K562 (cell line): ENCODE measurements around the gene CLIP2. TPM values are rescaled to one million over a fixed set of nuclear protein-coding genes. Genes with fewer than 3 reads are reported as not detected.
"Not testable (repeated sequence)": the region's sequence is repeated elsewhere in the genome, so short reads cannot be mapped to it uniquely, and the experiment has no call there.

Source experiments
- ATAC-seq: fragments of 200-7000 bp; cut with Tn5 transposase; 3 replicates; pipeline ENCODE4 v1.9.1; 2020; ENCODE audit warnings: moderate library complexity
- BruUV-seq: library from RNA; stranded (reverse); fragments of 400-500 nt; replicated peaks from 2 replicates; lab custom pipeline; 2021; lab: Mats Ljungman, UMichigan
- CTCF ChIA-PET: fragments of 300-600 bp; formaldehyde crosslinking; extraction: SDS; loops from one replicate; lab custom pipeline; 2021; ENCODE audit warnings: low intra/inter-chr PET ratio; lab: Yijun Ruan, JAX
- POLR2A ChIA-PET: fragments of 300-600, 350-650 bp; sonication (Branson Sonifier 250); formaldehyde crosslinking; extraction: SDS; loops from one replicate; lab custom pipeline; 2021; ENCODE audit warnings: antibody characterized with exemption, inconsistent platforms; lab: Yijun Ruan, JAX
- DNase-seq, 4 experiments: peaks; one replicate each; pipeline versions ENCODE4 v3.0.0 to v3.0.0-alpha.2; 2011 to 2018; ENCODE audit warnings: low spot score in 3 of 4, mixed read lengths in 3 of 4; ENCODE audit errors: extremely low read depth in 1 of 4
- FAIRE-seq: peaks from 2 replicates; lab custom pipeline; 2011; peaks lifted over from hg19 to GRCh38; lab: Jason Lieb, UNC
- H2AFZ ChIP-seq: 2 replicates; pipeline ENCODE4 v1.6.0; 2011; ENCODE audit warnings: low read depth, low read length, control low read depth, inconsistent platforms
- H3K27ac ChIP-seq: fragments of 200-600 bp; 3 replicates; pipeline ENCODE4 v1.8.0; 2011; ENCODE audit warnings: low read depth, mild to moderate bottlenecking, control low read depth, inconsistent platforms, low read length, moderate library complexity, mixed read lengths; ENCODE audit errors: extremely low read depth
- H3K27me3 ChIP-seq, 2 experiments: fragments of 300-600 bp in 1 of 2; 2 replicates in 1 of 2; 3 replicates in 1 of 2; pipeline versions ENCODE4 v1.6.0 to v1.8.0; 2011; ENCODE audit warnings: inconsistent platforms in 2 of 2, low read length in 2 of 2, mild to moderate bottlenecking in 1 of 2, mixed read lengths in 1 of 2, moderate library complexity in 1 of 2; ENCODE audit not compliant: control insufficient read depth in 2 of 2, insufficient read depth in 2 of 2
- H3K36me3 ChIP-seq: fragments of 300-600 bp; 3 replicates; pipeline ENCODE4 v1.8.0; 2011; ENCODE audit warnings: mild to moderate bottlenecking, low read length, inconsistent platforms; ENCODE audit not compliant: control insufficient read depth, insufficient read depth
- H3K4me1 ChIP-seq, 2 experiments: fragments of 200-600 bp in 1 of 2; replicated peaks in 1 of 2; 2 replicates in 1 of 2; 3 replicates in 1 of 2; pipeline versions ENCODE4 v1.5.1 to v1.8.0; 2011; ENCODE audit warnings: inconsistent platforms in 2 of 2, low read length in 2 of 2, mild to moderate bottlenecking in 1 of 2, mixed read lengths in 1 of 2, moderate library complexity in 1 of 2; ENCODE audit not compliant: control insufficient read depth in 2 of 2, insufficient read depth in 2 of 2
- H3K4me2 ChIP-seq: 2 replicates; pipeline ENCODE4 v1.6.1; 2011; ENCODE audit warnings: low read length, control low read depth, inconsistent platforms, mixed read lengths; ENCODE audit not compliant: insufficient read depth
- H3K4me3 ChIP-seq: fragments of 200-600 bp; sonication (generic), shearing (Covaris generic); 2 replicates; pipeline ENCODE4 v1.5.1; 2016; ENCODE audit warnings: control low read depth, inconsistent platforms
- H3K79me2 ChIP-seq: fragments of 200-600 bp; 3 replicates; pipeline ENCODE4 v1.8.0; 2011; ENCODE audit warnings: low read length, inconsistent platforms; ENCODE audit not compliant: control insufficient read depth, insufficient read depth
- H3K9ac ChIP-seq, 2 experiments: 2 replicates each; pipeline versions ENCODE4 v1.6.0 to v1.6.1; 2011; ENCODE audit warnings: low read depth in 2 of 2, low read length in 2 of 2, control low read depth in 1 of 2, inconsistent platforms in 1 of 2, mild to moderate bottlenecking in 1 of 2, mixed read lengths in 1 of 2; ENCODE audit not compliant: insufficient read depth in 1 of 2
- H3K9me1 ChIP-seq: one replicate; pipeline ENCODE4 v1.6.0; 2011; ENCODE audit warnings: inconsistent platforms, mild to moderate bottlenecking, low read length, moderate library complexity; ENCODE audit not compliant: control insufficient read depth, insufficient read depth
- H3K9me3 ChIP-seq: replicated peaks from 2 replicates; pipeline ENCODE4 v1.5.1; 2011; ENCODE audit warnings: low read depth, low read length, inconsistent platforms; ENCODE audit not compliant: control insufficient read depth, insufficient read depth
- H4K20me1 ChIP-seq: replicated peaks from 2 replicates; pipeline ENCODE4 v1.6.1; 2011; ENCODE audit warnings: low read length, inconsistent platforms, mixed read lengths; ENCODE audit not compliant: control insufficient read depth, insufficient read depth
- ARID2 ChIP-seq: fragments of 450-650 bp; IDR thresholded peaks from 2 replicates; pipeline ENCODE4 v1.6.1; 2017; ENCODE audit warnings: antibody characterized with exemption, mild to moderate bottlenecking
- CEBPB ChIP-seq: fragments of 450-650 bp; IDR thresholded peaks from 2 replicates; pipeline ENCODE4 v1.6.1; 2016; ENCODE audit warnings: missing genetic modification characterization, missing compliant biosample characterization
- CEBPG ChIP-seq, 3 experiments: fragments of 200-800 bp in 1 of 3; sonication (Bioruptor generic) in 1 of 3; sonication (generic) in 1 of 3; formaldehyde crosslinking in 1 of 3; IDR thresholded peaks in 2 of 3; conservative IDR thresholded peaks in 1 of 3; 2 replicates each; pipeline versions ENCODE4 v1.6.1 to v1.8.0; 2016 to 2022; ENCODE audit warnings: missing compliant biosample characterization in 2 of 3, missing genetic modification characterization in 2 of 3, mild to moderate bottlenecking in 1 of 3, missing genetic modification reagents in 1 of 3
- EGR1 ChIP-seq: fragments of 450-650 bp; conservative IDR thresholded peaks from 2 replicates; pipeline ENCODE4 v1.6.1; 2017; ENCODE audit warnings: mild to moderate bottlenecking
- RAD21 ChIP-seq, 2 experiments: fragments of 250-450 bp in 1 of 2; fragments of 450-650 bp in 1 of 2; sonication (Bioruptor Pico) in 1 of 2; formaldehyde crosslinking in 1 of 2; IDR thresholded peaks in 1 of 2; conservative IDR thresholded peaks in 1 of 2; 2 replicates each; pipeline versions ENCODE4 v1.4.0 to v1.8.0; 2020 to 2022; ENCODE audit warnings: mild to moderate bottlenecking in 2 of 2, moderate library complexity in 1 of 2
- SMC3 ChIP-seq: conservative IDR thresholded peaks from 2 replicates; pipeline ENCODE4 v1.6.1; 2011; ENCODE audit warnings: low read depth, low read length, improper control_type of control experiment; ENCODE audit not compliant: insufficient read depth
- ZNF584 ChIP-seq: fragments of 200-800 bp; sonication (Bioruptor generic); IDR thresholded peaks from 2 replicates; pipeline ENCODE4 v1.6.1; 2016; ENCODE audit warnings: low read depth, mild to moderate bottlenecking, missing genetic modification characterization, missing compliant biosample characterization
- WGBS: fragments of 100-300 bp; shearing (Covaris generic); methylation state at CpG from one replicate; pipeline ENCODE4 v1.1.6; 2016; ENCODE audit warnings: low coverage, mixed read lengths; ENCODE audit not compliant: insufficient coverage; ENCODE audit errors: missing lambda C conversion rate; 5-methylcytosine and 5-hydroxymethylcytosine counted together
- in situ Hi-C: fragments of 300-500 bp; cut with MboI; formaldehyde crosslinking; loops from 4 replicates; pipeline ENCODE4 v1.15.0; 2018; ENCODE audit warnings: inconsistent platforms, mixed read lengths
- intact Hi-C: fragments of 100-400 bp; cut with micrococcal nuclease; formaldehyde crosslinking; loops from 2 replicates; pipeline ENCODE4 v1.14.2; 2022
- polyA plus RNA-seq, 8 experiments: library from polyadenylated mRNA; depleted of rRNA in 4 of 8; stranded (reverse) in 5 of 8; unstranded in 3 of 8; fragments of >200 nt; fragmentation: Nextera tagmentation in 2 of 8; fragmentation: Illumina TruSeq in 1 of 8; extraction: Ambion mirVana in 2 of 8; extraction: Trizol in 1 of 8; gene quantifications; 2 replicates each; pipeline versions ENCODE4 v1.2.1 to v1.2.3, GENCODE V29; 2011 to 2014; ENCODE audit warnings: inconsistent platforms in 1 of 8, missing spikeins in 1 of 8
- total RNA-seq, 7 experiments: library from RNA; depleted of rRNA in 6 of 7; stranded (reverse); fragments of >200 nt in 6 of 7; fragmentation: Illumina TruSeq in 2 of 7; extraction: Trizol in 2 of 7; gene quantifications; 2 replicates each; pipeline versions ENCODE4 v1.2.1 to v1.2.3, GENCODE V29; 2011 to 2021; ENCODE audit warnings: low replicate concordance in 1 of 7
- TF ChIP-seq, protein P1 (sequence below), 2 experiments: fragments of 450-650 bp in 1 of 2; IDR thresholded peaks; 2 replicates each; pipeline ENCODE4 v1.6.1; 2011 to 2017; ENCODE audit warnings: low read depth in 2 of 2, antibody characterized with exemption in 1 of 2, borderline replicate concordance in 1 of 2, low read length in 1 of 2, mild to moderate bottlenecking in 1 of 2, mixed read lengths in 1 of 2; ENCODE audit not compliant: control insufficient read depth in 1 of 2
- TF ChIP-seq, protein P2 (sequence below): IDR thresholded peaks from 2 replicates; pipeline ENCODE4 v1.6.1; 2016; ENCODE audit warnings: missing genetic modification characterization, missing compliant biosample characterization
- TF ChIP-seq, protein P3 (sequence below), 2 experiments: fragments of 450-650 bp in 1 of 2; sonication (generic) in 1 of 2; formaldehyde crosslinking in 1 of 2; IDR thresholded peaks in 1 of 2; conservative IDR thresholded peaks in 1 of 2; 2 replicates each; pipeline versions ENCODE4 v1.6.1 to v1.8.1; 2016 to 2023; ENCODE audit warnings: mild to moderate bottlenecking in 2 of 2, moderate library complexity in 2 of 2, inconsistent platforms in 1 of 2, missing genetic modification reagents in 1 of 2

CLIP2 gene
- total and polyA plus RNA-seq, 9 of the 15 experiments (the other 6 are each of a cell fraction or from before 2014, with no cell fraction given) = 0.07 to 5.4 (median 2.1) TPM

DNA sequence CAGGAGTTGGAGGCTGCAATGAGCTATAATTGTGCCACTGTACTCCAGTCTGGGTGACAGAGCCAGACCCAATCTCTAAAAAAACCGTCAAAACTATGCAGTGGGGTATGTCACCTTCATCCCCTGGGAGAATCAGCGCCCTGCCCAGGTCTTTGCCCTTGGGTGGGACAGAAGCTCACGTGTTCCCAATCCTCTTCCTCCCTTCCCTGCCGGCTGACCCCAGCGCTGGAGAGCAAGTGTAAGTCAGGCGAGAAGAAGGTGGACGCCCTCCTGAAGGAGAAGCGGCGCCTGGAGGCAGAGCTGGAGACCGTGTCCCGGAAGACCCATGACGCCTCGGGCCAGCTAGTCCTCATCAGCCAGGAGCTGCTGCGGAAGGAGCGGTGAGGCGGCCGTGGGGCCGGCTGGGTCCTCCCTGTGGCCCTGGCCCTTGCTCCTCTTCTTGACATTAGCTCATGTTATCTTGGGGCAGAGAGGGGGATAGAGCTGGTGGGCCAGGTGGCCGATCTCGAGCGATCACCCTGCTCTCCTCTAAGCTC lies 99.7 kb downstream of the CLIP2 start (continued):
- TF ChIP-seq, protein P1, sequence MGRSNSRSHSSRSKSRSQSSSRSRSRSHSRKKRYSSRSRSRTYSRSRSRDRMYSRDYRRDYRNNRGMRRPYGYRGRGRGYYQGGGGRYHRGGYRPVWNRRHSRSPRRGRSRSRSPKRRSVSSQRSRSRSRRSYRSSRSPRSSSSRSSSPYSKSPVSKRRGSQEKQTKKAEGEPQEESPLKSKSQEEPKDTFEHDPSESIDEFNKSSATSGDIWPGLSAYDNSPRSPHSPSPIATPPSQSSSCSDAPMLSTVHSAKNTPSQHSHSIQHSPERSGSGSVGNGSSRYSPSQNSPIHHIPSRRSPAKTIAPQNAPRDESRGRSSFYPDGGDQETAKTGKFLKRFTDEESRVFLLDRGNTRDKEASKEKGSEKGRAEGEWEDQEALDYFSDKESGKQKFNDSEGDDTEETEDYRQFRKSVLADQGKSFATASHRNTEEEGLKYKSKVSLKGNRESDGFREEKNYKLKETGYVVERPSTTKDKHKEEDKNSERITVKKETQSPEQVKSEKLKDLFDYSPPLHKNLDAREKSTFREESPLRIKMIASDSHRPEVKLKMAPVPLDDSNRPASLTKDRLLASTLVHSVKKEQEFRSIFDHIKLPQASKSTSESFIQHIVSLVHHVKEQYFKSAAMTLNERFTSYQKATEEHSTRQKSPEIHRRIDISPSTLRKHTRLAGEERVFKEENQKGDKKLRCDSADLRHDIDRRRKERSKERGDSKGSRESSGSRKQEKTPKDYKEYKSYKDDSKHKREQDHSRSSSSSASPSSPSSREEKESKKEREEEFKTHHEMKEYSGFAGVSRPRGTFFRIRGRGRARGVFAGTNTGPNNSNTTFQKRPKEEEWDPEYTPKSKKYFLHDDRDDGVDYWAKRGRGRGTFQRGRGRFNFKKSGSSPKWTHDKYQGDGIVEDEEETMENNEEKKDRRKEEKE (IDR thresholded peaks at IDR 0.05; ENCODE audit: borderline replicate concordance in 1 of 2, control insufficient read depth in 1 of 2, low read depth in 2 of 2, low read length in 1 of 2) = no peak
- TF ChIP-seq EGR1 = no peak
- TF ChIP-seq, protein P2, sequence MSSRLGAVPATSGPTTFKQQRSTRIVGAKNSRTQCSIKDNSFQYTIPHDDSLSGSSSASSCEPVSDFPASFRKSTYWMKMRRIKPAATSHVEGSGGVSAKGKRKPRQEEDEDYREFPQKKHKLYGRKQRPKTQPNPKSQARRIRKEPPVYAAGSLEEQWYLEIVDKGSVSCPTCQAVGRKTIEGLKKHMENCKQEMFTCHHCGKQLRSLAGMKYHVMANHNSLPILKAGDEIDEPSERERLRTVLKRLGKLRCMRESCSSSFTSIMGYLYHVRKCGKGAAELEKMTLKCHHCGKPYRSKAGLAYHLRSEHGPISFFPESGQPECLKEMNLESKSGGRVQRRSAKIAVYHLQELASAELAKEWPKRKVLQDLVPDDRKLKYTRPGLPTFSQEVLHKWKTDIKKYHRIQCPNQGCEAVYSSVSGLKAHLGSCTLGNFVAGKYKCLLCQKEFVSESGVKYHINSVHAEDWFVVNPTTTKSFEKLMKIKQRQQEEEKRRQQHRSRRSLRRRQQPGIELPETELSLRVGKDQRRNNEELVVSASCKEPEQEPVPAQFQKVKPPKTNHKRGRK = no peak

DNA sequence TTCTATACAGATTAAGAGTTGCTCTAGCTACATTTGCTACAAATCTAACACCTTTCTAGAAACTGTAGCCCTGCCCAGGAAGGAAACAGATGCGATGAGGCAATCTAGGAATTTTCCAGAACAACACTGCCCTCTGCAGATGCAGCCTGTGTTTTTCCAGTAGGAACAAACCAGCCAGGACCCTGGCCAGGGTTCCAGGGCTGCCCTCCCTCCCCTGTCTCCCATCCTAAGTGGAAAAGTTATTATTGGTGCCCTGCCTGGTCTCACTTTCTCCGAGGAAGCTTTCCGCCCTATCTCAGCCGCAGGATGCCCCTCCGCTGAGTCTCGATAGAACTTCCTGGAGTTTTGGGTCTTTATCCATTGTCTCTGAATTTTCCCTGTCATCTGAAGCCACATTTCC lies 104.5 kb downstream of the CLIP2 start:
- H3K27ac ChIP-seq, H3K4me3 ChIP-seq, H3K27me3 ChIP-seq, H3K9me1 ChIP-seq, H3K4me1 ChIP-seq, H2AFZ ChIP-seq, H3K79me2 ChIP-seq, H3K9ac ChIP-seq, H3K36me3 ChIP-seq, H4K20me1 ChIP-seq, H3K4me2 ChIP-seq, in situ Hi-C loops, BruUV-seq, H3K9me3 ChIP-seq: not testable (repeated sequence)
- FAIRE-seq = peak; percentile 90
- peak; percentile 83 for ATAC-seq
- ChIA-PET CTCF (interaction anchor here (0.8 to 4.9 kb wide), 6 partner anchors 187 to 786 kb away, joined by 3 to 51 read pairs (median 6); no protein-coding TSS in a partner anchor), POLR2A (interaction anchor here (0.6 kb wide), 1 partner anchor 1664 kb away, joined by 3 read pairs; no protein-coding TSS in a partner anchor)
- intact Hi-C loops = loop anchor here (1.0 to 5.0 kb wide), 4 partner anchors 101 to 527 kb away; no protein-coding TSS in a partner anchor
- peak in 2 of 4 experiments; percentile 17 to 53 for DNase-seq
- 12% methylated on average over 3 of the region's 6 CpGs for WGBS
- TF ChIP-seq SMC3 (0 out of 2 replicates have a peak, but pooled peaks have one; percentile 14), ARID2 (0 out of 2 replicates have a peak, but pooled peaks have one; percentile 51), ZNF584 (CRISPR knock-in tag) (0 out of 2 replicates have a peak, but pooled peaks have one; percentile 33), CEBPB (tag) (peak; percentile 74), CEBPG (CRISPR knock-in tag; IDR thresholded peaks at IDR 0.05) (peak; percentile 34; the same call in 1 of the 2 replicates), CEBPG (tag; conservative IDR thresholded peaks at IDR 0.05 in 1 of 2, IDR thresholded peaks at IDR 0.05 in 1 of 2) (peak; percentile 67 to 77), RAD21 (CRISPR knock-in tag; conservative IDR thresholded peaks at IDR 0.05 in 1 of 2, IDR thresholded peaks at IDR 0.05 in 1 of 2) (peak; percentile 52 to 75)
- TF ChIP-seq, protein P3, sequence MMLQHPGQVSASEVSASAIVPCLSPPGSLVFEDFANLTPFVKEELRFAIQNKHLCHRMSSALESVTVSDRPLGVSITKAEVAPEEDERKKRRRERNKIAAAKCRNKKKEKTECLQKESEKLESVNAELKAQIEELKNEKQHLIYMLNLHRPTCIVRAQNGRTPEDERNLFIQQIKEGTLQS (IDR thresholded peaks at IDR 0.05) = peak; percentile 64
- TF ChIP-seq, protein P3 (CRISPR knock-in tag; conservative IDR thresholded peaks at IDR 0.05) = 0 out of 2 replicates have a peak, but pooled peaks have one; percentile 6
